Activated CD4-positive, alpha-beta T cell treated with anti-CD3 and anti-CD28 coated beads for 24 hours (primary cell): ENCODE results near the gene PLB1.

Source experiments
- DNase-seq, 2 donors: peaks; one replicate each; pipeline ENCODE4 v3.0.0-alpha.2; 2020; ENCODE audit warnings: low read depth in 2 of 2

The PLB1 gene

DNA sequence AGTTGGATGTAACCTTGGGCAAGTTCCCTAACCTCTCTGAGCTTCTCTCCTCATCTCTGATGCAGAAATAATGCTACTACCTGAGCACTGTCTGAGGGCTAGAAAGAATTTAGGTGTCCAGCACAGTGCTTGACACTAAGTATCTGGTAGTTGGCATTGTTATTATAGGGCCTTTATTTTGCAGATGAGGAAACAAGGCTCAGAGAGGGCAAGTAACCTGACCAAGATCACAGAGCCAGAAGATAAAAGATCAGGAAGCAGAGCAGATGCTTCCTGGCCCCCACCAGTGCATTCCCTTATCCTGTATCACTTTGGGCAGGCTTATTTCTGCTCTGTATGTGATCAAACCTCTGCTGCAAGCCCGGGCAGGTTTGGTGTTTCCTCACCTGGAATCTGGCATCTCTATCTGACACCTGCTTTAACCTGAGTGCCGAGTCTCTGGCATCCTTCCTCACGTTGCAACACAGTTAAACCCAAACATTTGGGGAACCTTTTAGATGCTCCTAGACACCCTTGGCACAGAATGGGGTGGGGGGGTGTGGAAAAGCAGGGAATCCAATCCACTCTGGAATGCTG lies 69.9 kb downstream of the PLB1 start:
- no peak for DNase-seq

DNA sequence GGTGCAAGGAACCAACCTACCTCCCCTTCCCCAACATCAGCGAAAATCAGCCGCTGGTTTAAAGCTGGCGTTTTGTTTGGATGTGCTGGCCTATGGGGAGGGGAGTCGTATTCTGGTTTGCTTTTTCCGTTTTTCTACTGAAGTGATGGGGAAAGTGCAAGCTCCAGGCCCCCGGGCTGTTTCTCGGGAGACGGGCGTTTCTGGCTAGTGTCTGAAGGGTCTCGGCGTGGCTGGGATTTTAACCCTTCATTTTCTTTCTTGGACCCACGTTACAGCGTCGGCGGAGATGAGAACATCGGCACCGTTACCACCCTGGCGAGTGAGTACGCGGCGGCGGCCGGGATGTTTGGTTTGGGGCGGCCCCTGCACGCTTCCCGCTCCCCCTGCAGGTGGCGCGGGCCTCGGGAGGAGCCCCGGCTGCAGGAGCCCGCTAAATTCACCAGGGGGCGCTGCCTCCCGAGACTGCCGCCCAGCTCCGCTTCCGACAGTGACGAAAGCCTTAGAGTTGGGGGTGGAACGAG lies 70.7 kb downstream of the PLB1 start:
- peak; percentile 87 to 88 for DNase-seq

DNA sequence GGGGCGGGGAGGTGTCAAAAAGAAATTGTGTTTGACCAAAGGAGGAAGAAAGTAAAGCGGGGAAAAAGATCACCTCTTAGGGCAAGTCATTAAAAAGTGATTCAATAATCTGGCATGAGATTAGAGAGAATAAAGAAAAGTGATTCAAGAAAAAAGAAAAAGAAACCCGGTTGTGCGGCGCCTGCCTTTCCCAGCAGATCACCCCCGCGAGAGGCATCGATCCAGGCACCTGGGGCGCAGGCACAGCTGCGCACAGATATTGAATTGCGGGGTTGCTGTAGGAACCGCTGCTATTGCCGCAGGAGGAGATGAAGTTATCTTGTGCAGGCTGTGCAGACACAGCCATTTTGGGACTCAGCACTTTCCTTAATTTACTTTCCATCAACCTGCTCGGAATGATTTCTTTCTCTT lies 71.2 kb downstream of the PLB1 start:
- no peak for DNase-seq

DNA sequence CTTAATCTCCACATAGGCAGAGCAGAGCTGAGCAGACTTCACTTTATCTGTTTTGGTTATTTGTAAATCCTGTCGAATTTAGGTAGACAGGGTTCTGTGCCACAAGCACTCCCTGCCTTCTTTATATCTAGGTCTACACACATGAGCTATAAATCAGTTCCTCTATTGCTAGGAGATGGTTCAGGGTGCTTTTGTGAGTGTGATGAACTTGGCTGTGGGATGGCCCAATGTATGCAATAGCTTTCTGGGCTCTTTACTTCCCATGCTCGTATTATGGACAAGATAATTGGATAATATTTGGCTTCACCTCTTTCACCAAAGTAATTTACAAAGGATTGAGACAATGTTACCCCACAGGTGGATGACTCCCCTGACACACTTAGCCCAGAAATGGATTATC lies 72.2 kb downstream of the PLB1 start:
- no peak for DNase-seq

DNA sequence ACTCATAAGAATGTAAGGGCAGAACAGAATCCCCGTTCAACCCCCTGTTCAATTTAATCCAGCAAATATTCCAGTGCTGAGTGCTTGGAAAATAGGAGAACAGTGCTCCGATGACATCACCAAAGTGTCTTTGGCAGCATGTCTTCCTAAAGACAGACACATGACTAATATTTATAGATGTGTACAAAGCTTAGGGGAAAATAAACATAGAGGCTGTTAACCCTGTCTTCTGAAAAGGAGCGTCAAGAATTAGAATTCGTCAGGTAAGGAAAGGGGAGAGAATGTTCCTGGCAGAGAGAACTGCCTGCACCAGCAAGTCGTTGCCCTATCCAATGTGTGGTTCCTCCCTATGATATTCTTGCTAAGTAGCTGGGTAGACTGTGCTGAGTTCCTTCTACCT lies 72.7 kb downstream of the PLB1 start:
- no peak for DNase-seq

DNA sequence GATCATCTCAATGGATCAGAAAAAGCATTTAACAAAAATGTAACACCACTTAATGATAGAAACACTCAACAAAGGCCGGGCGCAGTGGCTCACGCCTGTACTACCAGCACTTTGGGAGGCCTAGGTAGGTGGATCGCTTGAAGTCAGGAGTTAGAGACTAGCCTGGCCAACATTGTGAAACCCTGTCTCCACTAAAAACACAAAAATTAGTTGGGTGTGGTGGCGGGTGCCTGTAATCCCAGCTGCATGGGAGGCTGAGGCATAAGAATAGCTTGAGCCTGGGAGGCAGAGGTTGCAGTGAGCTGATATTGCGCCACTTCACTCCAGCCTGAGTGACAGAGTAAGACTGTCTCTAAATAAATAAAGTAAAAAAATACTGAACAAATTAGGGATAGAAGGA lies 74.6 kb downstream of the PLB1 start:
- no peak for DNase-seq

DNA sequence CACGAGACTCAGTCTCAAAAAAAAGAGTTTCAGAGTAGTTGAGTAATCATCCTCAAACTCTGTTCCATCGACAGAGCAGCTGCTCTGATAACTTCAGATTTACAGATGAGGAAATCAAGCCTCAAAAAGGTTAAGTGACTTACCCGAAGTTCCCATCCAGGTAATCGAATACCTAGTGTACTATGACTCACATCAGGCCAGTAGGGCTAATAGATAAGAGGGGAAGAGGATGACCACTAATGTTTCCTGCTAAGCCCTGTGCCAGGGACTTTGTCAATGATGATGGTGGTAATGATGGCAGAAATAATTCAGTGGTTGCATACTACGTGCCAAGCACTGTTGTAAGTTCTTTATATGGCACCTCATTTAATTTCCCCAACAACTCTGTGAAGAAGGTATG lies 80.9 kb downstream of the PLB1 start:
- DNase-seq = no peak

DNA sequence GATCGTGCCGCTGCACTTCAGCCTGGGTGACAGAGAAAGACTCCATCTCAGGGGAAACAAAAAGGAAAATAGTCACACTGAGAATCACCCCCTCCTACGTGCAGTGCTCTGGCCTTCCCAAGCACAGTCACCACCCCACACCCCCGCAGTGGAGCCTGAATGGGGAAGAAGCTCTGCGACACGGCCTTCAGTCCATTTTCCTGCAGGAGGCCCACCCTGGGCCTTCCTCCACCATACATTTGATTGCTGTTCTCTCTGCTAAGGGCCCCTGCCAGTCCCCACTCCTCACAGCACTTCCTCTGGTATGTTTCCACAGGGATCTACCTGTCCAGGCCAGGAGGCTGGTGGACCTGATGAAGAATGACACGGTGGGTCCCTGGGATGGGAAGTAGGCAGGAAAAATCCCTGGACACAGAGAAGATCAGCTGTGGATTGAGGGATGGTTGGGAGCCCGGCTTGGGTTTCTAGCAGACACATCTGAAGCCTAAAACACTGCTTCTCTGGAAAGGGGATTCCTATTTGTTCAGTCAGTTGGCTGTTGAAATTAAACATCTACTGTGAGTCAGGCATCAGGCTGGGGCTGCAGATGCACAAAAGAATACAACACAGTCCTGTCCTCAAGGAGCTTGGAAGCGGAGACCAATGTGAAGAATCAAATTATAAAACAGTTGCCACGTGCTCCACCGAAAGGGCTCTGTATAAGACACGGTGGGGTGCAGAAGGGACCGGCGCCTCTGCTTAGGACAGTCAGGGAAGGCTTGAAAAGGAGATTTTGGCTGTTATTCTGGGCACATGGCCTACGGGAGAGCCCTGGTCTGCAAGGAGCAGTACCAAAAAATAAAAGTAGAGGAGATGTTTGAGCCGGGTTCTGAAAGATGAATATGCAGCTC lies 82.2 kb downstream of the PLB1 start:
- DNase-seq = no peak

DNA sequence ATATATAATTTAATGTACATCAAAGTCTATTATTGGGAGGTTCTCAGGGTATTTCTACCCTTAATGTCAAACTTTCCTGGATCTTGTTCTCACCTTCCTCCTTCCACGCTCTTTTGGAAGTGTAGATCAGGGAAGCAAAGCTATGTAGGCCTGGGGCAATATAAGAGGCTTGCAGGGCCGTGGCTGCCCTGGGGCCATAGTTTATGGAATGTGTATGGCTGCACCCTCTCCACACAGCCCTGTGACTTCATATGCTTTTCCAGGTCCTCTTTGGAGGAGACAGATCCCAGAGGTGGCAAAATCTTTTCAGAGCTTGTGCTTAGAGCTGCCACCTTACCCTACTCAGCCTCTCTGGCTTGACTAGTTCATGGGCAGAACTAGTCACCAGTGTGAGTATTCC lies 82.9 kb downstream of the PLB1 start:
- no peak for DNase-seq

DNA sequence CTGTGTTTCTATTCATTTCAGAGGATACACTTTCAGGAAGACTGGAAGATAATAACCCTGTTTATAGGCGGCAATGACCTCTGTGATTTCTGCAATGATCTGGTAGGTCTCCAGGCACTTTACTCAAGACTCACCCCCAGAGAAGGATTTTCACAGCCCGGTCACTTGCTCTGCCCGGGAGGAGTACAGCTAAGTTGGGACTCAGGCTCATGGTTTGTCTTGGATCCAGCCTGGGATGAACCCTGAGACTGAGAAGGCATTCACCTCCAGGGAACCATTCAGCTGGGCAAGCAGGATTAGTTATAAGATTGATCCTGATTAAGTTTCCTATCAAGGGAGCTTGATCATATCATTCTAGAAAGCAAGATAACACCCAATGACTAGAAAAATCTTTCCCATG lies 83.7 kb downstream of the PLB1 start:
- no peak for DNase-seq

DNA sequence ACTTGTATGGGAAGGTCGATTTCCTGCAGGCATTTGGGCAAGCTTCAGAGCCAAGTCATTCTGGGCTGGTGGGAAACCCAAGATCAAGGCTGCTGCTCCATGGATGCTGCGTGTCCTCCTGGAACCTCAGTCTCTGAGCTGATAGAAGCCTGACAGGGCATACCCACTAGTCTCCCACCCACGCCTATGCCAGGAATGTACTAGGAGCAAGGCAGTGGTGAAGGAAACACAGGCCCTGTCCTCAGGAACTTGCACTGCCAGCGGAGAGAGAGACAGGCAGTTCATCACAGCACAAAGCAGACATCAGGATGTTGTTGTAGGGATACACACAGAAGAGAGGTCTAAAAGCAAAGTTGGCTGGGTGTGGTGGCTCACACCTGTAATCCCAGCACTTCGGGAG lies 84.2 kb downstream of the PLB1 start:
- no peak for DNase-seq

DNA sequence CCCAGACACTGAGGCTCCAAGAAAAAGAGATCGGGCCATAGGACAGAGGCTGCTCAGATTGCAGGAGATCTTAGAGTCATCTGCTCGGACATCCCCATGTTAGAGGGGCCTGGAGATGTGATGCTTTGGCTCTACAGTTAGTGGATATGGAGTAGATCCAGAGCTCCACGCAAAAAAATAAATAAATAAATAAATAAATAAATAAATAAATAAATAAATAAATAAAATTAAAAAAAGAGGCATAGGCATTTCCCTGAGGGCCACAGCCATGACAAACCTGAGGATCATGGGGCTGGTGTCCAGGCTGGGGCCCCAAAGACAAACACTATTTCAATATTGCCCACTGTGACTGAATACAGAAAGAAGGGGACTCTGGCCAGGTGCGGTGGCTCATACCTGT lies 85.5 kb downstream of the PLB1 start:
- DNase-seq = no peak

DNA sequence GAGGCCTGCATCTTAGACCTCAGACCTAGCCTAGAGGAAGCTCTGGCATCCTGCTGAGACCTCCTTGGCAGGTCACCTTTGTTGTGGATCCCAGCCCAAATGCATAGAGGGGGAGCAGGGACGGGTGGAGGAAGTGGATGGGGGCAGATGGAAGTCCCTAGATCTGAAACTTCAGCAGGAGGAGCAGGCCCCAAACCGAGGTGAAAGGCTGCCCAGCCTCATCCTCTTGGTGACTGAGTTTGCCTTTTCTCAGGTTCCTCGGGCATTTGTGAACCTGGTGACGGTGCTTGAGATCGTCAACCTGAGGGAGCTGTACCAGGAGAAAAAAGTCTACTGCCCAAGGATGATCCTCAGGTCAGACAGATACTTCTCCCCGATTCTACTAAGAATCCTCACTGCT lies 86.3 kb downstream of the PLB1 start:
- no peak for DNase-seq

DNA sequence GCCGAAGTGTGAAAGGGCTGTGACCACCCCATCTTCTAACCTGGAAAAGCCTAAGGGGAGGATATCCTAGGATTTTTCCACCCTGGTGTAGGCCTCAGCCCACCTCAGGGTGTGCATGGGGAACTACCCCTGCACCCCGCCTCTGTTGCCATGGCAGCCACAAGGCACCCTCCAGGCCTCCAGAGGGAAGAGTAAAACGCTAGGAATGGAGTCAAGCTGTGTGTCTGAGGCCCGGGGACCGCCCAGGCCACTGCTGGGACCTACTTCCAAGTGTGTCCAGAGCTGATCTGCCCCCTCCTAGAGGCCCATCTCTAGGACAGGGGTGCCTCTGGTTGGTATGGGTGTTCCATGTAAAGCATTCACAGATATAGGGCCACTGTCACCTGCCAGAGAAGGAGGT lies 86.7 kb downstream of the PLB1 start:
- no peak for DNase-seq

DNA sequence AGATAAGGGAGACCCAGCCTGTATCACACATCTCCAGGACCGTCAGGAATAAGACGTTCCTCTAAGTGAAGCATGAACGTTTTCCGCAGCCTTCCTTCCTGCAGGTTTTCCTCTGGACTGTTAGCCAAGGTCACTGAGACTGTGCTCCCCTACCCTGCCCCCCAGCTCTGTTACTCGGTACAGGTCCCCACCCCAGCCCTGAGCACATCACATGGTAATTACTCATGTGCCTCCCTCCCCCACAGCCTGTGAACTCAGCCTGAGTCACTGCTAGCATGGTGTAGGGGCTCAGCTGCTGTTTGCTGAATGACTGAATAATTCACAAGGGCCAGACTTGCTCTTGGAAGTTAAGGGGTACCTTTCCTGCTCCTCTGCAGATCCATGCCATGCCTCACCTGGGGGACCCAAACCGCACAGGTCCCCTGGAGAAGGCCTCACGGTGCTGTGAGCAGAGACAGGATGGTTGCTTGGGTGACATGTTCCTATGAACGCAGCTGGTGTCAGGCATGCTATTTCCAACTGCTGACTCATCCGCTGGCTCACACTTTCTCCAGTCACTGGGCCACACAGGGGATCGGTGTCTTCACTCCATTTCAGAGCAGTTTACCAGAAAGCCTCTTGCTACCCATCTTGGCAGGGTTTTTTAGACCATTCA lies 88.2 kb downstream of the PLB1 start:
- peak; percentile 55 to 62 for DNase-seq

DNA sequence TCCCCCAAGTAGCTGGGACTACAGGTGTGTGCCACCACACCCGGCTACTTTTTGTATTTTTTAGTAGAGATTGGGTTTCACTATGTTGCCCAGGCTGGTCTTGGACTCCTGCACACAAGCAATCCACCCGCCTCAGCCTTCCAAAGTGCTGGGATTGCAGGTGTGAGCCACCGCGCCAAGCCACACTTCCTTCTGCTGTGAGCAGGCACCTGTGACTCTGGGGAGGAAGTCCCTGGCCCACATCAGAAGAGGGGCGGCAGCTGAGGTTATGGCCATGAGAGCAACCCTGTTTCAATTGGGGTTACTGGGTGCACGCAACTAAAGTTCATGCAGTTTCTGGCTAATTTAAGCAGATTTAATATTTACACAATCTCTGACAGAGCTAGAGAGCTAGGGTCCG lies 91.0 kb downstream of the PLB1 start:
- no peak for DNase-seq

DNA sequence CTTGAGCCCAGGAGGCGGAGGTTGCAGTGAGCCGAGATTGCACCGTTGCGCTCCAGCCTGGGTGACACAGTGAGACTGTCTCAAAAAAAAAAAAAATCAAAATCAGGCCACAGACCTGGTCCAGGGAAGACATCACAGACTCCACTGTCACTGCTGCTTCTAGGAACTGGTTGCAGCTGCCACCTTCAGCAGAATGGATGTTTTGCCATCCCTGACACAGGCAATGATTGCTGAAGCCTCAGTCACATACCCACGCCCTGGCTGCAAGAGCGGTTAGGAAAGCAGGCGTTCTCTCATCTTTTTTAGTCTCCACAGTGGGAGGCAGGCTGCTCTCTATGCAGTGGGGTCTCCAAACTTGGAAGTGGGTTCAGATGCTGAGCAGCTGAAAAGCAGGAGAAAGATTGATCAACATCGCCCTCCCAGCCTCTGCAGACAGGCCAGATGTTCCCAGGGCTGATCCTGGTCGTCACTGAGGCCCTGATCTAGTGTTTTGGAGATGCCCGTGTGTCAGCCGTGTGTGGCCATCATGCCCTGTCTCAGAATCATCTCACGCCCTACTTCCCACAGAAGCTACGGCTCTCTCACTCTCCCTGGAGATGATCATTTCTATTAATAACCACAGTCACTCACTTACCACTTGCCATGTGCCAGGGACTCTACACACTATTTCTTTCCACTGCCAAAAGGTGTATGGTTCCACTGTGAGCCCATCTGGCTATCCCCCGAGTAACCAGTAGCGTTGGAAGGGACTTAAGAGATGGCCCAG lies 91.8 kb downstream of the PLB1 start:
- no peak for DNase-seq

DNA sequence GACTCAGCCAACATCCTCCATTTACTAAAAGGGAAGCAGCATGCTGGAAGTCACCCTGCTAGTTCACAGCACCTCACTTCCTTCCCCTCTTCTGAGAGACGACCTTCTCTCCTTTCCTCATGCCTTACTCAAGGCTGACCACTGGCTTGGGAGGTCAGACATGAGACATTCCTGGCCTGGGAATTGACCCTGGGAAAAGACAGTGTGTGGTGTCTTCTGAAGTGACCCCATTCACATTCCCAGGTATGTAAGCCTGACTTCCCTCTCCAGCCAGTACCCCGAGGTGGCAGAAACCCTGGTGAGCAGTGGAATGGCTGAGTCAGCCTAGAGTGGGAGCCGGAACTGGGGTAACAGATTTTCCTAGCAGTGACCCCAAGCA lies 92.4 kb downstream of the PLB1 start:
- DNase-seq = no peak

DNA sequence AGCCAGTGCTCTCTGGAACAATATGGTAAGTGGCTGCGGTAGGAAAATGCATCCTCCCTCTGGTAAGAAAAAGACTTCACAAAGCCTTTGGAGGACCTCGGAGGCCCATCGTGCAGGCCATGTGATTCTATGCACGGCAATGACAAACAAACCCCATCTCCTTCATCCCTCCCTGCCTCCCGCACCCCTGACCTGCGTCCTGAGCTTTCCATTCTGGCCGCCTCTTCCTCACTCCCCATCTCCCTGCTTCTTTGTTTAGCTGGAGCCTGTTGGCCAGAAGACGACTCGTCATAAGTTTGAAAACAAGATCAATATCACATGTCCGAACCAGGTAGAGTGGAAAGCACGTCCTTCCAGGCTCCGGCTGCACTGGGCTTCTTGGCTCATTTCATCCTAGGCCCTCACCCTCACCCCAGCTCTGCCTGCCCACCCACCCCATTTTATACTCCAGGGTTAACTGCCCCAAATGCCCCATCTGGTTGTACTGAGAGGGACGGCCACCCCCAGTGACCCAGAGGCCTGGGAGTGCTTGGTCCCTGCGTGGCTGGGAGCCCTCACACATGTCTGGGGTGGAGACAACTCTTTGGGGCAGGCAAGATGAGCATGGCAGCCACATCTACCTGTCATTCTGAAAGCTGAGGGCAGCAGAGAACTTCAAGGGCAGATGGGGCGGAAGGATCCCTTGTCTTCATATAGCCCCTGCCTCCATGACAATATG lies 94.0 kb downstream of the PLB1 start:
- no peak for DNase-seq

DNA sequence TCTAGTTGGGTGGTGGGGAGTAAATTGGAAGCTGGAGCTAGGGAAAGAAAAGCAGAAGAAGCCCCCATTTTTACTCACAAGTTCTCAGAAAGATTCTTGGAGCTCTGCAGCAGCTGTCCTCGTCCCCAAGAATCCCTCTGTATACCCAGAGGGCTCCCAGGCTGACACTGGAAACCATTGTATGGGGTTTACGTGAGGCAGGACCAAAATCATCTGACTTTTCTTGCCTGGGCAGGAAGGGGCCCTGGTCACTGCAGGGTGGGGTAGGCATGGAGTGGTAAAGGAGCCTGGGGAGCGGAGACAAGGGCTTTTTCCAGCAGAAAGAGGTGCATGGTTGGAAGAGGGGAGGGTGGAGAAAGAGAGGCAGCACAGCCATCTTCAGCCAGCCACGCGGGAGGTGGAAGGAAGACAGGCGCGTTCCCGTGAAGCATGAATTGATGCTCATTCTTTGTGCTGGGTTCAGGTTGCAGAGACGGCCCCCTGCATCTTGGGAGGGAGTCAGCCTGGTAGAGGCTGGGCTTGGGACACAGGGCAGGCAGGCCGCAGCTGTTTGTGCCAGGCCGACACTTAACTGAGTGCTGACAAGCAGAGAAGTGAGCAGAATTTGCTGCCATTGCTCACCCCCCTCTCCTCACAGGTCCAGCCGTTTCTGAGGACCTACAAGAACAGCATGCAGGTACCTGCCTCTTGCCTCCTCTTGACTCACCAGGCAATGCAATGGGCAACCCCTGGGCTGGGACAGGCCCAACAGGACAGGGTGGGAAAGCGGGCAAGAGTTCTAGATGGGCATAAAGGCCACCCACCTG lies 94.8 kb downstream of the PLB1 start:
- no peak for DNase-seq
